Measurements from ENCODE around the gene S100A1. TPM values are rescaled to one million over a fixed set of nuclear protein-coding genes. Genes with fewer than 3 reads are reported as not detected.

The S100A1 gene
- total and polyA plus RNA-seq, 2 of the 8 experiments (the other 6 are each of a cell fraction or from before 2014, with no cell fraction given): 2.0 TPM; not detected in 1

DNA sequence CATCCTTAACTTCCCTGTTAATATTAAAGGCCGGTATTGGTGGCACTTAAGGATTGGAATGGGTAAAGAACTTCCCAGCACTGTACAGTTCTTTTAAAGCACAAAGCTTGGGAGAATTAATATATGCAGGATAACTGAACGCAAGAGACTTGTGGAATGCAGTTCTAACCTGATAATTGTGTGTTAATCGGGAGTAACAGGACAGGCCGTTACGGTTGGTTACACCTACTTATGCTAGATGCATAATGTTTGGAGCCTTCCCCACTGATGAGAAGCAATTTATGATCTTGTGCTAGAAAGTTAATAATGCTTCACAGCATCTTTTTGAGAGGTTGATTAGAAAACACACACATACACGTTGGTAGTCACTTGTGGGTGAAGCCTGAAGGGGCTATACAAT lies 12.6 kb downstream of the S100A1 start:
- DNase-seq (ENCODE audit: low read depth in 1 of 2, low spot score in 2 of 2) (no peak), FAIRE-seq (no peak)
- Histone ChIP-seq H3K79me1 (ENCODE audit: low read depth, low read length) (no peaks in the 10 kb centered on the region), H3K56ac (replicated peaks; ENCODE audit: insufficient read length, low read depth, low read length) (no peak overlapping the region), H4K20me1 (replicated peaks in 1 of 2; ENCODE audit: control insufficient read depth in 1 of 2, insufficient read depth in 2 of 2, low read length in 2 of 2) (peaks cover 4 to 8% of the 10 kb centered on the region in 2 experiments), H2BK120ac (replicated peaks; ENCODE audit: low read depth, low read length) (no peak overlapping the region), H3K9ac (replicated peaks in 1 of 4; ENCODE audit: extremely low read depth in 1 of 4, low read depth in 3 of 4, low read length in 3 of 4) (no peak overlapping the region), H3K4ac (replicated peaks; ENCODE audit: insufficient read length, low read depth, low read length) (no peak overlapping the region), H3K27me3 (replicated peaks in 1 of 4; ENCODE audit: control insufficient read depth in 3 of 4, extremely low read depth in 1 of 4, insufficient read depth in 3 of 4, low read length in 3 of 4) (no peaks in the 10 kb centered on the region), H3K4me1 (replicated peaks in 1 of 4; ENCODE audit: control insufficient read depth in 3 of 4, insufficient read depth in 4 of 4, low read length in 3 of 4) (no peaks in the 10 kb centered on the region), H4K5ac (ENCODE audit: insufficient read length, low read depth, low read length) (no peak overlapping the region), H2AK5ac (ENCODE audit: low read depth, low read length) (no peak overlapping the region), H3K23ac (ENCODE audit: insufficient read length) (no peak overlapping the region), H4K91ac (replicated peaks; ENCODE audit: insufficient read length, low read length) (no peak overlapping the region), H2BK5ac (ENCODE audit: low read depth, low read length) (no peak overlapping the region), H3K27ac (ENCODE audit: low read depth, low read length) (no peak overlapping the region), H3K79me2 (ENCODE audit: control insufficient read depth in 1 of 2, insufficient read depth in 2 of 2, low read length in 2 of 2) (peaks cover 0 to 32% of the 10 kb centered on the region in 2 experiments; a peak in 2 of 4 replicates), H3K14ac (ENCODE audit: insufficient read length) (no peak overlapping the region), H3K18ac (ENCODE audit: extremely low read depth, low read length) (no peak overlapping the region), H3K36me3 (ENCODE audit: control insufficient read depth in 2 of 4, insufficient read depth in 4 of 4, low read length in 3 of 4) (peaks cover 63 to 99% (median 89%) of the 10 kb centered on the region in 4 experiments), H4K8ac (ENCODE audit: extremely low read depth, insufficient read depth, low read length) (no peak overlapping the region), H3K9me3 (ENCODE audit: insufficient read depth in 2 of 2, low read depth in 1 of 2, low read length in 1 of 2) (no peaks in the 10 kb centered on the region), H2AFZ (ENCODE audit: low read length) (no peak overlapping the region), H2BK20ac (ENCODE audit: low read length) (no peak overlapping the region), H3K23me2 (ENCODE audit: low read depth, low read length) (no peaks in the 10 kb centered on the region), H2BK12ac (ENCODE audit: low read depth, low read length) (no peak overlapping the region), H3K4me2 (ENCODE audit: insufficient read depth in 1 of 2, low read depth in 2 of 2, low read length in 2 of 2) (no peak overlapping the region), H3K4me3 (ENCODE audit: extremely low read depth in 1 of 4, insufficient read depth in 2 of 4, low read depth in 3 of 4, low read length in 4 of 4) (no peak overlapping the region), H2BK15ac (ENCODE audit: low read length) (no peak overlapping the region)
- WGBS, 2 experiments (ENCODE audit: extremely low coverage in 1 of 2, insufficient coverage in 1 of 2, insufficient read length in 1 of 2, insufficient replicate concordance in 2 of 2, low coverage in 1 of 2, low lambda C conversion rate in 2 of 2, missing lambda C conversion rate in 1 of 2): 87% methylated on average over 6 of the region's 6 CpGs; no CpG with 5 or more reads in 1 of the 2 experiments
- ChIA-PET POLR2A (ENCODE audit: partially characterized antibody) (interaction anchor here (0.9 to 16.2 kb wide), 6 partner anchors 8 to 77 kb away, joined by 3 to 343 read pairs (median 6); partner anchors contain the start of genes ILF2, S100A1, S100A13 and SNAPIN), CTCF (ENCODE audit: partially characterized antibody) (interaction anchor here (1.4 to 5.4 kb wide), 2 partner anchors 12 to 68 kb away, joined by 4 to 28 read pairs; partner anchors contain the start of genes S100A1 and S100A13)
- peak; percentile 52 for TF ChIP-seq POLR2AphosphoS5 (IDR thresholded peaks at IDR 0.05; ENCODE audit: low read depth, low read length)
- TF ChIP-seq RNF2 (IDR thresholded peaks at IDR 0.05; ENCODE audit: borderline replicate concordance, low read depth, low read length, missing control alignments, poor library complexity, severe bottlenecking): no peak
- no peak for TF ChIP-seq PHF8 (conservative IDR thresholded peaks at IDR 0.05; ENCODE audit: low read depth, low read length)
- no peak for TF ChIP-seq RFX5 (IDR thresholded peaks at IDR 0.05; ENCODE audit: borderline replicate concordance, low read depth, low read length)
- TF ChIP-seq CTBP2 (IDR thresholded peaks at IDR 0.05; ENCODE audit: borderline replicate concordance, insufficient read depth, insufficient read length, low read length): no peak
- no peak for TF ChIP-seq SP1 (IDR thresholded peaks at IDR 0.05; ENCODE audit: low read depth, low read length)
- no peak for TF ChIP-seq TAF7 (optimal IDR thresholded peaks at IDR 0.05; ENCODE audit: borderline replicate concordance, low read depth, low read length)
- TF ChIP-seq NANOG (IDR thresholded peaks at IDR 0.05; ENCODE audit: insufficient read depth, low read depth, low read length, poor library complexity, severe bottlenecking): no peak
- TF ChIP-seq POLR2A (IDR thresholded peaks at IDR 0.05; ENCODE audit: control extremely low read depth in 1 of 2, low read depth in 2 of 2, low read length in 2 of 2): peak in 1 of 2 experiments; percentile 36; a peak in 1 of 3 replicates
- TF ChIP-seq GABPA (IDR thresholded peaks at IDR 0.05; ENCODE audit: borderline replicate concordance, insufficient read depth, low read length): no peak
- TF ChIP-seq TCF12 (IDR thresholded peaks at IDR 0.05; ENCODE audit: low read depth, low read length): no peak
- TF ChIP-seq SAP30 (IDR thresholded peaks at IDR 0.05; ENCODE audit: insufficient read depth, insufficient replicate concordance, low read length): no peak

Measured in H1 (cell line).